Activated naive CD4-positive, alpha-beta T cell treated with anti-CD3 and anti-CD28 coated beads for 36 hours (primary cell): ENCODE results near the gene HOTAIR. TPM values are rescaled to one million over a fixed set of nuclear protein-coding genes. Genes with fewer than 3 reads are reported as not detected.

Experiments used
- CTCF ChIA-PET: fragments of 350-600 bp; sonication (Branson Sonifier 250); formaldehyde crosslinking; loops from one replicate; lab custom pipeline; 2021; ENCODE audit warnings: antibody characterized with exemption; lab: Charles Lee
- DNase-seq: peaks from one replicate; pipeline ENCODE4 v3.0.0-alpha.2; 2020
- H3K27ac Mint-ChIP-seq: one replicate; pipeline ENCODE4 v1.8.0; 2021; ENCODE audit warnings: mild to moderate bottlenecking, mixed read lengths
- H3K27me3 Mint-ChIP-seq: one replicate; pipeline ENCODE4 v1.8.0; 2021; ENCODE audit warnings: low read depth, mixed read lengths
- H3K36me3 Mint-ChIP-seq: one replicate; pipeline ENCODE4 v1.8.0; 2021; ENCODE audit warnings: low read depth, mixed read lengths
- H3K4me1 Mint-ChIP-seq: one replicate; pipeline ENCODE4 v1.8.0; 2021; ENCODE audit warnings: low read depth, mixed read lengths
- H3K4me3 Mint-ChIP-seq: one replicate; pipeline ENCODE4 v1.8.0; 2021; ENCODE audit warnings: mild to moderate bottlenecking, moderate library complexity, mixed read lengths
- H3K9me3 Mint-ChIP-seq: one replicate; pipeline ENCODE4 v1.8.0; 2021; ENCODE audit warnings: mixed read lengths
- intact Hi-C: fragments of 100-400 bp; cut with micrococcal nuclease; formaldehyde crosslinking; loops from one replicate; pipeline ENCODE4 v1.15.1; 2023
- total RNA-seq, 2 experiments: library from RNA; stranded (reverse); gene quantifications; one replicate each; pipeline ENCODE4 v1.2.3, GENCODE V29; 2021

Gene HOTAIR
- total RNA-seq, 2 experiments from 2014 or later: not detected

- Mint-ChIP-seq H3K36me3 (no peaks in the 10 kb centered on the region), H3K27ac (no peak overlapping the region), H3K4me3 (no peak overlapping the region), H3K9me3 (no peaks in the 10 kb centered on the region), H3K27me3 (peaks cover 90% of the 10 kb centered on the region), H3K4me1 (peaks cover 13% of the 10 kb centered on the region)
- intact Hi-C loops: no loop called here
- CTCF ChIA-PET: no interaction called here
- no peak for DNase-seq
Measured at GRCh38 chr12:53981634-53982565, 7.1 kb upstream of the HOTAIR start.

- Mint-ChIP-seq H3K27me3 (peaks cover 88% of the 10 kb centered on the region), H3K9me3 (no peaks in the 10 kb centered on the region), H3K4me1 (peaks cover 10% of the 10 kb centered on the region), H3K27ac (no peak overlapping the region), H3K4me3 (no peak overlapping the region), H3K36me3 (no peaks in the 10 kb centered on the region)
- CTCF ChIA-PET: no interaction called here
- intact Hi-C loops: no loop called here
- no peak for DNase-seq
Measured at GRCh38 chr12:53980802-53981496, 6.2 kb upstream of the HOTAIR start.

GRCh38 chr12:53980104-53980801 is 5.5 kb upstream of the HOTAIR start:
- H3K36me3 Mint-ChIP-seq: peaks cover 1% of the 10 kb centered on the region
- H3K4me3 Mint-ChIP-seq: no peak overlapping the region
- H3K27me3 Mint-ChIP-seq: peaks cover 89% of the 10 kb centered on the region
- intact Hi-C loops: no loop called here
- H3K9me3 Mint-ChIP-seq: no peaks in the 10 kb centered on the region
- H3K27ac Mint-ChIP-seq: no peak overlapping the region
- no peak for DNase-seq
- CTCF ChIA-PET: no interaction called here
- H3K4me1 Mint-ChIP-seq: peaks cover 11% of the 10 kb centered on the region

- intact Hi-C loops: no loop called here
- no peaks in the 10 kb centered on the region for H3K9me3 Mint-ChIP-seq
- DNase-seq: no peak
- H3K27ac Mint-ChIP-seq: no peak overlapping the region
- H3K4me1 Mint-ChIP-seq: peaks cover 14% of the 10 kb centered on the region
- peaks cover 1% of the 10 kb centered on the region for H3K36me3 Mint-ChIP-seq
- H3K27me3 Mint-ChIP-seq: peaks cover 85% of the 10 kb centered on the region
- H3K4me3 Mint-ChIP-seq: no peak overlapping the region
- CTCF ChIA-PET: no interaction called here
Measured at GRCh38 chr12:53978477-53979356, 4.0 kb upstream of the HOTAIR start.

GRCh38 chr12:53977596-53978445 is 3.1 kb upstream of the HOTAIR start:
- Mint-ChIP-seq H3K4me3 (no peak overlapping the region), H3K27me3 (peaks cover 83% of the 10 kb centered on the region), H3K36me3 (peaks cover 6% of the 10 kb centered on the region), H3K27ac (no peak overlapping the region), H3K4me1 (peaks cover 20% of the 10 kb centered on the region), H3K9me3 (peaks cover 2% of the 10 kb centered on the region)
- CTCF ChIA-PET: interaction anchor here (0.7 kb wide), 1 partner anchor 24 kb away, joined by 4 read pairs; no protein-coding TSS in a partner anchor
- intact Hi-C loops: no loop called here
- DNase-seq: no peak

- Mint-ChIP-seq H3K9me3 (peaks cover 2% of the 10 kb centered on the region), H3K4me3 (no peak overlapping the region), H3K36me3 (peaks cover 6% of the 10 kb centered on the region), H3K4me1 (peaks cover 20% of the 10 kb centered on the region), H3K27ac (no peak overlapping the region), H3K27me3 (peaks cover 83% of the 10 kb centered on the region)
- intact Hi-C loops: no loop called here
- CTCF ChIA-PET: interaction anchor here (0.7 kb wide), 1 partner anchor 23 kb away, joined by 4 read pairs; no protein-coding TSS in a partner anchor
- no peak for DNase-seq
Measured at GRCh38 chr12:53976823-53977595, 2.3 kb upstream of the HOTAIR start.

GRCh38 chr12:53976172-53976822 is 1.5 kb upstream of the HOTAIR start:
- Mint-ChIP-seq H3K4me3 (no peak overlapping the region), H3K36me3 (peaks cover 6% of the 10 kb centered on the region), H3K9me3 (peaks cover 2% of the 10 kb centered on the region), H3K4me1 (peaks cover 20% of the 10 kb centered on the region), H3K27me3 (peaks cover 84% of the 10 kb centered on the region), H3K27ac (no peak overlapping the region)
- DNase-seq: no peak
- intact Hi-C loops: no loop called here
- CTCF ChIA-PET: interaction anchor here (0.7 to 0.8 kb wide), 2 partner anchors 244 to 281 kb away, joined by 3 to 5 read pairs; no protein-coding TSS in a partner anchor

- peak overlapping the region; percentile 34 for H3K4me3 Mint-ChIP-seq
- intact Hi-C loops: no loop called here
- peaks cover 84% of the 10 kb centered on the region for H3K27me3 Mint-ChIP-seq
Measured at GRCh38 chr12:53975479-53976152, 862 bp upstream of the HOTAIR start.

GRCh38 chr12:53975064-53975471 is 314 bp upstream of the HOTAIR start:
- Mint-ChIP-seq H3K4me1 (peaks cover 20% of the 10 kb centered on the region), H3K27me3 (peaks cover 84% of the 10 kb centered on the region), H3K4me3 (no peak overlapping the region), H3K36me3 (peaks cover 6% of the 10 kb centered on the region), H3K9me3 (peaks cover 2% of the 10 kb centered on the region), H3K27ac (no peak overlapping the region)
- CTCF ChIA-PET: interaction anchor here (0.8 kb wide), 1 partner anchor 245 kb away, joined by 5 read pairs; no protein-coding TSS in a partner anchor
- DNase-seq: no peak
- intact Hi-C loops: no loop called here

More at GRCh38 chr12:53975479-53976152, 862 bp upstream of the HOTAIR start:
- Mint-ChIP-seq H3K27ac (peak overlapping the region; percentile 61), H3K36me3 (peaks cover 6% of the 10 kb centered on the region), H3K9me3 (peaks cover 2% of the 10 kb centered on the region), H3K4me1 (peaks cover 20% of the 10 kb centered on the region)
- DNase-seq: no peak
- CTCF ChIA-PET: interaction anchor here (0.7 to 0.8 kb wide), 2 partner anchors 245 to 281 kb away, joined by 3 to 5 read pairs; no protein-coding TSS in a partner anchor
